Measurements from ENCODE around the gene LYRM4.

Gene LYRM4

DNA sequence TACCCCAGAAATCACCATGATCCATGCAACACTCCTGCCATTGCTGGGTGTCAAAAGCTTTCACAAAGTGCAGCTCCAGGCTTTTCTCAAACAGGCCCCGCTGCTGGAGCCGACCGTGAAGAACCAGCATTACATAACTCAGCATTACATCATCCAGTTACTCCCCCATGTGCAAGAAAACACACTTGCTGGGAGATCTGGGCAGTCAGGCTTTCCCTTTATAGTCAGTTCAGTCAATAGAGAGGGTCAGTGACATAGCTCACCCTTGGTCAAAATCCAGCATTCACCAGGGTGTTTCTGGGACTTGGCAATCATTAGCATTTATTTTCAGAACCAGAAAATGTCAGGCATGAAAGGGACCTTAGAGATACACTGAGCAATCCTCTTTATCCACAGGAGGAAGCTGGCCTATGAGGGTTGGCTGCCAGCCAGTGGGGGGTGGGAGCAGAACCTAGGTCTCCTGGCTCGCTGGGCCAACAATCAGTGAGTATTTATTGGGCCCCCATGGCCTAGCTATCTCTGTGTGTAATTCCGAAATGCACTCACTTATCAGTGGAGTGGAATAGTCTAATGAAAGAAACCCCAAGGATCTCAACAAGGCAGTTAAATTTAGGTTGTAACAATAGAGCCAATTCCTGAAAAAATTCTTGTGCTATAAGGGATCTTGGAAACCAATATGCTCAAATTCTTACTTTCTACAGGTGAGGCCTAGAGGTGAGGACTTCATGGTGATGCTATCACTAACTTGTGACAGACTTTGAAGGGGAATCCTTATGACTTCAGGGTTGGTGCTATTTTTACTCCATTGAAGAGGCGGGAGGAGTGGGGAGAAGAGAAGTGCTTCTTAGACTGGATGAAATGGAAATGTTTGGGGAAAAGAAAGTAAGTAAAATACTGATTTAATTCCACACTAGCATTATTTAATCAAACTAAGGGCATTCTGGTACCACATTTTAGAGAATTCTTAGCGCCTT, 54.6 kb downstream of the LYRM4 start:
- DNase-seq (ENCODE audit: low spot score), result no peak

DNA sequence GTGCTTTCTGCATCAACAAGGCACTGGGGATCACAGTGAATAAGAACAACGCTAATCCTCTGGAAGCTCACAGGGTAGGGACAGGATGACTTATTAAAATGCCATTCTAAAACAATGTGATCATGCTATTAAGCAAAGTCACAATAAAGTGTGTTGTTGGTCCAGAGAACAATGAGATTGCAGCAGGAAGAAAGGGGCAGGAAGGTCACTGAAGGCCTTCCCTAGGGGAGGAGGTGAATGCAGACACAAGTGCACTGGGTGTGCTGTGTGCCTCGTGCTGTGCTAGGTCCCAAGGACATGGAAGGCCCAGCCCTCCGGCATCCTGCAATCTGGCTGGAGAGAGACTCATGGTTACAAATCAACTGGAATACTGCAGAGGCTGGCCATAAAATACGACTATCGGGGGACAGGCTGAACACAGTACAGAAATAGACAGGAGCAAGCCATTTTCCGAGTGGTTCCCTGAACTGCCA, 55.7 kb downstream of the LYRM4 start:
- DNase-seq (ENCODE audit: low spot score), result no peak

DNA sequence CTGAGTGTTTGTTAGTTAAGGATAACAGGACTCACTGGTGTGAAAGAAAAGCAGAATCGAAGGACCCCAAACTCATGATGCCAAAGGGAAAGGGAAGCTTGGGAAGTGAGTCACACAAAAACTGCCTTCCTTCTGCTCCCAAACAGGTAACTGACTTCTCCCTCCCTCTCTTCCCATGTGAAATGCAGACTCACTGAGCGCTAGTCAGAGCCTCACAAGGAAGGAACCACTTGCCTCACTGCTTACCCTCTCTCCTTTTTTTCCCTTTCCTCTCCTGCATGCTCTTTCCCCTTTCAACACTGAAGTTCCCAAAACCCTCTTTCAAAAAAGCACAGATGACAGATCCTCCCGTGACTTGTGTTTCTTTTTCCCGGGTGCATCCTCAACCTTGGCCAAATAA, 56.4 kb downstream of the LYRM4 start:
- no peak for DNase-seq (ENCODE audit: low spot score)

DNA sequence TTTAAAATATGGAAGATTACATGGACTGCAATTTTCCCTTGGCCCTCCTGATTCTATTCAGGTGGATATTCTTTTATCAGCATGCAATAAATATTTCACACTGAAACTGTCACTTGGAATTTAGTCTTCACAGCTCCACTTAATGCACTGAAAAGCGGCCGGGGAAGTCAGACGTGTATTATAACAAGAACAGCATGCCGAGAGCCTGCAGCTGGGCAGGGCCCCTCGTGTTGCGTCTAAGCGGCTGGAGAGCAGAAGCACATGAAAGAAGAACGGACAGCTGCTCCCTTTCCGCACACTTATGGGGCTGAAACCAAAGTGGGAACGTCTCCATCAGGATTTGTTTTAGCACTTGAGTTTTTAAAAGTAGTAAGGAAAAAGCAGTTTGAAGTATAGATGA, 57.2 kb downstream of the LYRM4 start:
- DNase-seq (ENCODE audit: low spot score), result no peak

DNA sequence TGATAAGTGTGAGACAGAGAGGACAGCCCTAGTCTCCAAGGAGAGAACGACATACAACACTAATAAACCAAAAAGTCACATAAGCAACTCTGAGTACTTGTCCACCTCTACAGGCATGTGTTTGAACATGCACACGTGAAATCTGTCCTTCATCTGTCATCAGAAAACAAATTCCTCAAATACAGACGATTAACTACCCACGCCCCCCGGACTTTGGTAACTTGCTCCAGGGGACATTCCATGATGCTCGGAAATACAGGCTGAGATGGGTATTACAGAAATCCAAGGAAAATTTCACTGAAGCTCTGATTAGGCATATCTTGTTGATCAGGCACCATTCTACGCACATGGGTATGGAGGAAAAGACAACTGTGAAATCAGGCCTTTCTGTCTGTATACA, 57.8 kb downstream of the LYRM4 start:
- DNase-seq (ENCODE audit: low spot score), result no peak

- DNase-seq (ENCODE audit: low spot score), result no peak
Measured at GRCh38 chr6:5202206-5202605, 58.5 kb downstream of the LYRM4 start.

- no peak for DNase-seq (ENCODE audit: low spot score)
Measured at GRCh38 chr6:5201271-5201670, 59.5 kb downstream of the LYRM4 start.

DNA sequence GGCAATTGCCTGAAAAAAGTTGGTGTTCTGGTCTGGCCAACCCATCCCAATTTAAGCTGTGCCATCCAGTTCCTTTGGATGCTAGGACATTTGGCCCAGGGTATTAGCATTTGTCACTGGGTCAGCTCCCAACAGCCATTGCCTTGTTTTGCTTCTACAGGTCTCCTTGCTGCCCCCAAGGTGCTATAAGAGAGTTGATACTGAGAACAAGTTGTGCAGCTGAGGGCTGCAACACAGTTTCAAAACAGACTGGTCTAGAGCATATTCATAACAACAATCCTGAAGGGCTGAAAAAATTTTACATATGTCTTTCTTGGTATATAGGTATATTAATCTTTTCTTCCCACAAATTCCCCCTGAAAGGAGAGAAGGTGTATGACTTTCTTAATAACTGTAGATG, 61.0 kb downstream of the LYRM4 start:
- DNase-seq (ENCODE audit: low spot score), result no peak

DNA sequence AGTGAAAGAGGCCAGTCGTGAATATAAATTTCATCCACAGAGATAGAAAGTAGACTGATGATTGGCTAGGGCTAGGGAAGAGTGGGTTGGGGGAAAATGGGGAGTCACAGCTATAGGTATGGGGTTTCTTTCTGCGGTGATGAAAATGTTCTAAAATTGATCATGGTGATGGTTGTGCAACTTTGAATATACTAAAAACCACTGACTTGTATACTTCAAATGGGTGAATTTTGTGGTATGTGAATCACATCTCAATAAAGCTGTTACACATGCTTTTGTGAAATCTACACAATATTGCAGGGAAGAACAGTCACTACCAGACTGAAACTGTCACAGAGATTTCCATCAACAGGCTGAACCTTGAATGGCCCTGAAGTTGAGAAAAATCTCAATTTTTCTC, 61.5 kb downstream of the LYRM4 start:
- no peak for DNase-seq (ENCODE audit: low spot score)

GRCh38 chr6:5197084-5197483, 63.7 kb downstream of the LYRM4 start:
- DNase-seq (ENCODE audit: low spot score), result no peak

DNA sequence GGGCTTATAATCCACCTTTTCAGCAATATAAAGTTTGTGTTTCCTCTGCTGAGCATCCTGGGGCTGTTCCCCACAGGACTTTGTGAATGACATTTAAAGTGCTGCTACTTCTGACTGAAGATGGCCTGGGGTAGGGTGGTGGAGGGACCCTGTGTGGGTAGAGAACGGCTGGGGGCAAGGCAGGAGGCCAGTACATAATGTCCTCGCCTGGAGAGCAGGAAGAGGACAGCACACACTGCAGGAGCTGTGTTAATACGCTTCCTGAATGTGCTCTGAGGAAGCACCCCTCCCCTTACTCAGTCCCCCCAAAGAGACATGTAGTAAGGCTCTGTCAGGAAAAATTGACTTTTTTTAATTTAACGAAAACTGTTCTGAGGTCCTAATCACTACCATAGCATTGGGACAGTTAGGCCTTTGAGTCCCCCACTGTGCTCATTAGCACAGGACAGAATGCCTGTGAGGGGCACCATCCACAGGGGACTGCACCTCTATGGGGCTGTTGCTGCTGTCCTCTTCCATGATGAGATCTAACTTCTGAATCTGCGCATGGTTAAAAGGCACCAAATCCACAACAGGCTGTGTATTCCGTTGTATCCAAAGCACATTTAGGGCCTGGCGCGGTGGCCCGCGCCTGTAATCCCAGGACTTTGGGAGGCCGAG, 68.5 kb downstream of the LYRM4 start:
- DNase-seq (ENCODE audit: low spot score), result no peak

- no peak for DNase-seq (ENCODE audit: low spot score)
Measured at GRCh38 chr6:5191722-5192121, 69.0 kb downstream of the LYRM4 start.

GRCh38 chr6:5191222-5191621, 69.5 kb downstream of the LYRM4 start:
- no peak for DNase-seq (ENCODE audit: low spot score)

DNA sequence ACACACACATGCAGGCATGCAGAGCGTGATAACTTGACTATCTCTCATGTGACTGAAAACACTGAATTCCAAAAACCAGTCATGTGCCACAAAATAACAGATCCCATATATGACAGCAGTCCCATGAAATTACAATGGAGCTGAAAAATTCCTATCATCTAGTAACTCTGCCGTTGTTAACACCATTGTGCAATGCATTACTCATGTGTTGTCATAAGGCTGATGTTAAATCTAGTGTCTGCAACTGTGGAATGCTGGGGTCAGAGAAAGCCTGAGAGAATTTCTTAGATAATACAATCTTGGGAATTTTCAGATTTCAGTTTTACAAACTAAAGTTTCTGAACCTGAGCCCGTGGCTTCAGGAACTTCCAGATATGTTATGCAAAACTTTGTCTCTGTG, 70.2 kb downstream of the LYRM4 start:
- no peak for DNase-seq (ENCODE audit: low spot score)

- DNase-seq (ENCODE audit: low spot score), result no peak
Measured at GRCh38 chr6:5188646-5189045, 72.1 kb downstream of the LYRM4 start.

GRCh38 chr6:5184878-5185277, 75.9 kb downstream of the LYRM4 start:
- DNase-seq (ENCODE audit: low spot score), result no peak

GRCh38 chr6:5184218-5184617, 76.5 kb downstream of the LYRM4 start:
- no peak for DNase-seq (ENCODE audit: low spot score)

DNA sequence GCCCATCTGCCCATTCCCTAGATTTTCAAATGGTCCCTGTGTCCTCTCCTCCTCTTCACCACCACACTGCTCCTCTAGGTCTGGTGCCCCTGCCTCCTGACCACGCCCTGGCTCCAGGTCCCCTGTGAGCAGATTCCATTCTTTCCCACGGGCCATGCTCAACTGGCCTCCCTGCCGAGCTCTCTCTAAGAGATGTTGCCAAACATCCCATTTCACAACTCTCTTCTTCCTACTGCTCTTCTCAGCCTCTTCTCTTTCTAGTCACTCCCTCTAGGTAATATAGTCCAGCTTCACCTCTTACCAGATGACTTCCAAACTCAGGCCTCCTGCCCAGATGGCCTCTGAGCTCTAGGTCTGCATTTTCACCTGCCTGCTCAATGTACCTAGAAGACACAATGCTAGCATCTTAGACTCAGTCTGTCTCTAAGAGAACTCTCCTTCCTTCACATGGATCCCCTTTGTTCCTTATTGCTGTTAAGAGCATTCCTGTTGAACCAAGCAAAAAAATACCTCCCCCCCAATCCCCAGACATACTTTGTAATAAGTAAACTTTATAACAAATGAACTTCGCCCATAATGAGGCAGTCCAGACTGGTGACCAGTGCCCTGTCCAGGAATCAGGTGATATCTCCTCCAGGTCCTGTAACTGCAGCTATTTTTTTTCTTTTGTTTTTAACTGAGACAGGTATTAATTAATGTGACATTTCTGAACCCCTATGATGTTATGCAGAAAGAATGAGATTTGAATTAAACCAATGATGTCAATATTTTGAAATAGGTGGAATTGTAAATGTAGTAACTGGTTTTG, 79.0 kb downstream of the LYRM4 start:
- no peak for DNase-seq (ENCODE audit: low spot score)

GRCh38 chr6:5180636-5181035, 80.1 kb downstream of the LYRM4 start:
- no peak for DNase-seq (ENCODE audit: low spot score)

DNA sequence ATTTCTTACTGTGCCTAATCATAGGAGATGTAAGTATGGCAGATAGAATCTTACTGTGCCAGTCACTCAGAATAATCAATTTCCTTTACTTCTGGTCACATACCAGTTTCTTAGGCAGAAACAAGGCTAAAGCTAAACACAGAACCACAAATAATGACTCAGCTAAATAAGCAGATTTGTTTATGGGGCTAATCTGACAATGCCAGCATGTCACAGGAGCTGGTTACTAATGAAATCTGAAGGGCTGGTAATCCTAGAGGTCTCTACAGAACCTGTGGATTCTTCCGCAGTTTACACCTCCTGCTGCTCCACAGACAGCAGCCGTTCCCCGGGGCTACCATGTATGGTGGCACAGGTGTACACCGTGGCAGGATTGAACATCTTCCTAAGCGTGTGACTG, 80.8 kb downstream of the LYRM4 start:
- DNase-seq (ENCODE audit: low spot score), result no peak

DNA sequence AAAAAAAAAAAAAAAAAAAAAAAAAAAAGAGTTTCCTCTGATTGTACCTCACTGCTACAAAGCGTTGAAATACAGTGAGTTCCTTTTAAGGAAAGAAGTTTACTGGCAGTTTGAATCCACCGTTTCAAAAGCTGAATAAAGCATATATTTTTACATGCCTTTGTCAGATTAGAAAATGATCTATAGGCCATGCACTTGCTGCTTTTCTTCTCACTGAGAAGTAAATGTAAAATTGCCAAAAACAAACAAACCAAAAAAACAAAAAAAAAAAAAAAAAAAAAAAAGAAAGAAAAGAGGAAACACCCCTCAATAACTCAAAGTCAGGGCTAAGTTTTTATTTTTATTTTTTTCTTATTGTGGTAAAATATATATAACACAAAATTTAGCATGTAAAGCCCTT, 81.9 kb downstream of the LYRM4 start:
- DNase-seq (ENCODE audit: low spot score), result no peak

- no peak for DNase-seq (ENCODE audit: low spot score)
Measured at GRCh38 chr6:5175635-5176034, 85.1 kb downstream of the LYRM4 start.

Data from CD4-positive, alpha-beta T cell treated with Interleukin-15 for 4 hours (primary cell).